Psoas muscle (tissue), 8 donors: ENCODE measurements around the gene GRM4. TPM values are rescaled to one million over a fixed set of nuclear protein-coding genes. Genes with fewer than 3 reads are reported as not detected.

Experiments
- ATAC-seq, 4 donors: fragments of 200-7000 bp; cut with Tn5 transposase; one replicate each; pipeline ENCODE4 v1.9.1; 2020; ENCODE audit warnings: moderate library complexity in 3 of 4, mild to moderate bottlenecking in 2 of 4
- DNase-seq, 2 donors: peaks; one replicate each; pipeline ENCODE4 v3.0.0-alpha.2; 2020
- H3K27ac ChIP-seq: fragments of 200-600 bp; one replicate; pipeline ENCODE4 v1.8.0; 2022
- H3K27me3 ChIP-seq, 3 donors: fragments of 200-600 bp in 1 of 3; one replicate each; pipeline versions ENCODE4 v1.6.1 to v1.8.0; 2013 to 2022; ENCODE audit warnings: low read length in 2 of 3, mild to moderate bottlenecking in 2 of 3, moderate library complexity in 1 of 3; ENCODE audit not compliant: insufficient read depth in 3 of 3
- H3K36me3 ChIP-seq, 2 donors: fragments of 200-600 bp in 1 of 2; one replicate each; pipeline versions ENCODE4 v1.6.1 to v1.8.0; 2013 to 2022; ENCODE audit warnings: low read depth in 1 of 2, mild to moderate bottlenecking in 1 of 2, moderate library complexity in 1 of 2; ENCODE audit not compliant: insufficient read depth in 1 of 2
- H3K4me1 ChIP-seq: fragments of 200-600 bp; one replicate; pipeline ENCODE4 v1.8.0; 2022
- H3K4me3 ChIP-seq: fragments of 200-600 bp; one replicate; pipeline ENCODE4 v1.8.0; 2022; ENCODE audit warnings: mild to moderate bottlenecking
- H3K9me3 ChIP-seq: fragments of 200-600 bp; one replicate; pipeline ENCODE4 v1.8.0; 2022
- WGBS, 3 donors: extraction: QIAGEN DNeasy Blood & Tissue Kit; methylation state at CpG; one replicate each; pipeline versions ENCODE4 v1.1.6 to v1.1.7; 2013; 5-methylcytosine and 5-hydroxymethylcytosine counted together
- intact Hi-C, 2 donors: fragments of 100-400 bp; cut with DNase I; formaldehyde crosslinking; loops; one replicate each; pipeline versions ENCODE4 v1.11.0 to v1.14.2; 2022
- polyA plus RNA-seq, 3 donors: library from polyadenylated mRNA; stranded (reverse); fragments of 200-250 nt; gene quantifications; one replicate each; pipeline ENCODE4 v1.2.3, GENCODE V29; 2013
- total RNA-seq, 4 donors: library from RNA; stranded (reverse); fragmentation: NEBNext Ultra II Directional in 2 of 4; extraction: Animal tissue kit (Norgen Biotek cat#: 25700) in 2 of 4; gene quantifications; one replicate each; pipeline versions ENCODE4 v1.2.1 to v1.2.4, GENCODE V29; 2021 to 2023
- TF ChIP-seq, protein P1 (sequence below): fragments of 200-600 bp; IDR thresholded peaks from one replicate; pipeline ENCODE4 v1.8.0; 2022; ENCODE audit warnings: antibody characterized with exemption
- donor health status: healthy with polysubstance abuse.
- donor health status: DM: no; HTN: no; CAD: no; lungs with moderate emphysema.
- donor health status: Bipolar disorder and iron deficiency.
- donor health status: healthy.
- donor health status: DM: yes; HTN: yes; CAD: no.
- donor health status: DM: no; HTN: no; CAD: no.
- donor health status: DM: no; HTN: no; CAD: no.
- donor health status: DM: yes; HTN: yes; CAD: no.

The GRM4 gene
- total and polyA plus RNA-seq, 7 donors = 0.07 to 0.39 (median 0.14) TPM; not detected in 4

- no peak for DNase-seq
- no peaks in the 10 kb centered on the region for H3K4me1 ChIP-seq
- WGBS, 3 donors = 63 to 77% (median 67%) methylated on average over 5 of the region's 5 CpGs
- intact Hi-C loops = no loop called here
- no peak overlapping the region for H3K4me3 ChIP-seq
- no peaks in the 10 kb centered on the region for H3K9me3 ChIP-seq
- no peaks in the 10 kb centered on the region for H3K36me3 ChIP-seq
- no peak overlapping the region for H3K27ac ChIP-seq
- TF ChIP-seq, protein P1, sequence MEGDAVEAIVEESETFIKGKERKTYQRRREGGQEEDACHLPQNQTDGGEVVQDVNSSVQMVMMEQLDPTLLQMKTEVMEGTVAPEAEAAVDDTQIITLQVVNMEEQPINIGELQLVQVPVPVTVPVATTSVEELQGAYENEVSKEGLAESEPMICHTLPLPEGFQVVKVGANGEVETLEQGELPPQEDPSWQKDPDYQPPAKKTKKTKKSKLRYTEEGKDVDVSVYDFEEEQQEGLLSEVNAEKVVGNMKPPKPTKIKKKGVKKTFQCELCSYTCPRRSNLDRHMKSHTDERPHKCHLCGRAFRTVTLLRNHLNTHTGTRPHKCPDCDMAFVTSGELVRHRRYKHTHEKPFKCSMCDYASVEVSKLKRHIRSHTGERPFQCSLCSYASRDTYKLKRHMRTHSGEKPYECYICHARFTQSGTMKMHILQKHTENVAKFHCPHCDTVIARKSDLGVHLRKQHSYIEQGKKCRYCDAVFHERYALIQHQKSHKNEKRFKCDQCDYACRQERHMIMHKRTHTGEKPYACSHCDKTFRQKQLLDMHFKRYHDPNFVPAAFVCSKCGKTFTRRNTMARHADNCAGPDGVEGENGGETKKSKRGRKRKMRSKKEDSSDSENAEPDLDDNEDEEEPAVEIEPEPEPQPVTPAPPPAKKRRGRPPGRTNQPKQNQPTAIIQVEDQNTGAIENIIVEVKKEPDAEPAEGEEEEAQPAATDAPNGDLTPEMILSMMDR = no peak
- no peak for ATAC-seq
- peaks cover 0 to 14% (median 14%) of the 10 kb centered on the region in 3 donors for H3K27me3 ChIP-seq
Observed at GRCh38 chr6:34090935-34091334, 55.0 kb downstream of the GRM4 start.

DNA sequence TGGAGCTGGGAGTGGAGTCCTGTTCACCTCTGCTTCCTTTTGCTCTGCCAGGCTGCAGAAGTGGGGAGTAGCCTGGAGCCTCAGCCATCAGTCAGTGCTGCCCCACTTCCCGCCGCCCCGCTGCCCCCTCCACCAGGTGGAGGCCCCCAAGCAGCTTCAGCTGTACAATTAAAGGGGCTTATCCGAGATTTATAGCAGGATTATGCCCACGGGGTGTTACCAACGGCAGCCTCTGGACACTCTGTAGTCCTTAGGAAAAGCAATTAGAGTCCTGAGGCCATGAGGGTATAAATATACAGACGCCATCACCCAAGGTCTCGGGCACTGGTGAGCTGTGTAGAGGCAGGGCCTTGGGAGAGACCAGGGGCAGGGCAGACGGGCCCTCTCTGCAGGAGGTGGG, 55.4 kb downstream of the GRM4 start:
- Histone ChIP-seq H3K27ac (no peak overlapping the region), H3K9me3 (no peaks in the 10 kb centered on the region), H3K4me3 (no peak overlapping the region), H3K36me3 (no peaks in the 10 kb centered on the region), H3K27me3 (peaks cover 0 to 12% (median 10%) of the 10 kb centered on the region in 3 donors), H3K4me1 (no peaks in the 10 kb centered on the region)
- DNase-seq = no peak
- 33 to 61% (median 48%) methylated on average over 8 to 9 of the region's 9 CpGs for WGBS, 3 donors
- intact Hi-C loops = no loop called here
- TF ChIP-seq, protein P1 = no peak
- no peak for ATAC-seq

DNA sequence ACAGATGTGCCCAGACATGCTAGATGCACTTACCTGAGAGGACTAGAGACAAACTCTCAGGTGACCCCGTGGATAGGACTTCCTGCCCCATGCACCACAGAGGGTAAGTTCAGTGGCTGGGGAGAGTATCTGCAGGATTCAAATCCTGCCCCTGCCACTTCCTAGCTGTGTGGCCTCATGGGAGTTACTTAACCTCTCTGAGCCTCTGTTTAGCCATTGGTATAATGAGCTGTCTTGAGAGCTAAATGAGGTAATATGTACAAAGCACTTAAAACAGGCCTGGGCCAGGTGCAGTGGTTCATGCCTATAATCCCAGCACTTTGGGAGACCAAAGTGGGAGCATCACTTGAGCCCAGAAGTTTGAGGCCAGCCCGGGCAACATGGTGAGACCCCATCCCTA, 59.3 kb downstream of the GRM4 start:
- no peak overlapping the region for H3K4me3 ChIP-seq
- intact Hi-C loops = no loop called here
- TF ChIP-seq, protein P1 = no peak
- no peaks in the 10 kb centered on the region for H3K36me3 ChIP-seq
- H3K27ac ChIP-seq = no peak overlapping the region
- no peak for DNase-seq
- no peaks in the 10 kb centered on the region for H3K27me3 ChIP-seq
- no peak for ATAC-seq
- H3K4me1 ChIP-seq = peaks cover 4% of the 10 kb centered on the region
- WGBS, 3 donors = 90 to 95% (median 91%) methylated on average over 2 of the region's 2 CpGs
- no peaks in the 10 kb centered on the region for H3K9me3 ChIP-seq

DNA sequence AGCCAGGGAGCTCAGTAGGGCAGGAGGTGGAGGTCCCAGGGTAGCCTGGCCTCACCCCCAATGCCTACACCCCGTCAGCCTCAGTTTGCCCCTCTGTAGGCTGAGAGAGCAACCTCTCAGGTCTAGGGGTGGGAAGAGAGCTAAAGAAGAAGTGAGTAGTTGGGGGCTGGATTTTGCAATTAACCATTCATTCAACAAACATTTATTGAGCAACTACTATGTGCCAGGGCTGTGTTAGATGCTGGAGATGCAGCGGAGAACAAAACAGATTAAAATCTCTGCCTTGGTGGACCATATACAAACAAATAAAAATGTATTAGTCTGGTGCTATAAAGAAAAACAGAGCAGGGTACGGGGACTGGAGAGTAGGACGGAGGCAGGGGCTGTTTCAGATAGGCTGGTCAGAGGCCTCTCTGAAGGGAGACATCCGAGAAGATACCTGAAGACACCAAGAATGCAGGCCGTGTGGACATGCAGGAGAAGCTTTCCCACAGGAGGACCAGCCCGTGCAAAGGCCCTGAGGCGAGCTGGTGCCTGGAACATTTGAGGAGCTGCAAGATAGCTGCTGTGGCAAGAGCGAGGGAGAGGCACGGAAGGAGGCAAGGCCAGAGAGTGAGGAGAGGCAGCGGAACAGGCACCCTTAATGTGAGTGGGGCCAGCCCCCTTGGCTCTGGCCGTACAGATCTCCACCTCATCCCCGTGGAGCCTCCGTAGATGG, 60.3 kb downstream of the GRM4 start:
- H3K36me3 ChIP-seq = no peaks in the 10 kb centered on the region
- H3K9me3 ChIP-seq = no peaks in the 10 kb centered on the region
- H3K4me1 ChIP-seq = peaks cover 4% of the 10 kb centered on the region
- WGBS, 3 donors = 83 to 88% (median 87%) methylated on average over 14 of the region's 14 CpGs
- intact Hi-C loops = no loop called here
- TF ChIP-seq, protein P1 = no peak
- ATAC-seq = no peak
- H3K27me3 ChIP-seq = no peaks in the 10 kb centered on the region
- H3K4me3 ChIP-seq = no peak overlapping the region
- DNase-seq = no peak
- no peak overlapping the region for H3K27ac ChIP-seq
